ENCODE measurements around the gene HOXC9. TPM values are rescaled to one million over a fixed set of nuclear protein-coding genes. Genes with fewer than 3 reads are reported as not detected.

HOXC9 gene
- total RNA-seq, 1 experiment from 2014 or later = not detected

DNA sequence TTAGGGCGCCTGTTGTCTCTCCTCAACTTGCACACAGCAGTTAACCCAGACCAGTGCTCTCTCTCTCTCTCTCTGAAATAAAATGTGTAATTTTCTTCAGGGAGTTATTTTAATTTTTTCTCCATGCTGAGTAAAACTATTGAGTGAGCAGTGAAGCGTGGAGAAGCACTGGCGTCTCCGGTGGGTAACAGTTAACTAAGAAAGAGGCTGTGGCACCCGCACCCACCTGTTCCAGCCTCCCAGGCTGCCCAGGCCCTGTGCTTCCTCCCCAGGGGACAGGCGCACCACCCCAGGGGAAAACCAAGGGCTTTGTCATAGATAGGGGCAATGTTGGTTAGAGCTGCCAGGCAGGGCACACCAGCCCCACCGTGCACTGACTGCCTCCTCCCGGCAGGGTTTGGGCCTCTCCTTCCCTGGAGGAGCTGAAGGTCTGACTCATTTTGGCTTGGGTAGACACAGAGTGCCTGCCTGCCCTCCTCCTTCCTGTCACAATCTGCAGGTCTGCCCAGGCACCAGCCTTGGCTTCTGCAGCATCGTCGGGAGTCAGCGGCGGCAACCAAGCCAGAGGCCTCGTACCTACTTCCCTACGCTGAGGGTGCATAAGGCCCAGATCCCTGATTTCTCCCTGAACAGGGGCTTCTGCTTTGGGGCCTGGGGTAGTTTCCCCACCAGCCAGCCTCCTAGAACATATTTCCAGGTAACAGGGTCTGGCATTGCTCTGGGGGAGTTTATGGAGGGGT is 36.8 kb downstream of the HOXC9 start:
- Histone ChIP-seq H2AFZ (ENCODE audit: low read length) (no peak overlapping the region), H2AK5ac (ENCODE audit: insufficient read length, low read length) (no peak overlapping the region), H2BK12ac (ENCODE audit: insufficient read length, low read depth, low read length) (no peak overlapping the region), H4K5ac (ENCODE audit: insufficient read length, low read depth, low read length) (no peak overlapping the region), H3K27me3 (ENCODE audit: insufficient read depth, low read length) (peaks cover 99% of the 10 kb centered on the region), H3T11ph (ENCODE audit: low read length) (no peak overlapping the region), H3K23ac (ENCODE audit: insufficient read length, low read depth, low read length) (no peak overlapping the region), H4K20me1 (ENCODE audit: control insufficient read depth, insufficient read depth, insufficient read length) (no peaks in the 10 kb centered on the region), H4K8ac (replicated peaks; ENCODE audit: insufficient read length, low read depth, low read length) (no peak overlapping the region), H3K18ac (ENCODE audit: insufficient read length, low read depth, low read length) (no peak overlapping the region), H3K27ac (ENCODE audit: insufficient read length, low read depth, low read length) (no peak overlapping the region), H3K4me1 (ENCODE audit: insufficient read depth, low read length) (no peaks in the 10 kb centered on the region), H3K4ac (ENCODE audit: low read depth, low read length) (no peak overlapping the region), H3K79me2 (ENCODE audit: insufficient read depth, low read length) (no peaks in the 10 kb centered on the region), H3K9ac (ENCODE audit: extremely low read depth, insufficient read length, low read length) (no peak overlapping the region), H2BK120ac (ENCODE audit: low read depth, low read length, poor library complexity, severe bottlenecking) (no peak overlapping the region), H2BK20ac (ENCODE audit: low read depth, low read length, poor library complexity, severe bottlenecking) (no peak overlapping the region), H3K9me3 (ENCODE audit: control insufficient read depth, low read depth, low read length) (no peaks in the 10 kb centered on the region), H3K56ac (ENCODE audit: insufficient read length, low read depth, low read length) (no peak overlapping the region), H2BK15ac (ENCODE audit: low read depth, low read length) (no peak overlapping the region), H4K91ac (ENCODE audit: insufficient read length, low read depth, low read length) (no peak overlapping the region), H3K4me2 (ENCODE audit: insufficient read depth, insufficient read length, low read length) (no peak overlapping the region), H2BK5ac (ENCODE audit: insufficient read length, low read length) (no peak overlapping the region), H3K14ac (ENCODE audit: insufficient read depth, low read length) (no peak overlapping the region), H3K79me1 (ENCODE audit: insufficient read depth, low read depth, low read length, poor library complexity, severe bottlenecking) (no peaks in the 10 kb centered on the region), H3K23me2 (ENCODE audit: insufficient read length, low read depth, low read length, poor library complexity, severe bottlenecking) (no peaks in the 10 kb centered on the region)
- WGBS (ENCODE audit: extremely low coverage, insufficient read length, low lambda C conversion rate) = no CpG with 5 or more reads among the region's 14 CpGs
- peaks cover 7 to 11% of the 10 kb centered on the region in 2 experiments; a peak in 3 of 5 replicates for H3K9me3 Mint-ChIP-seq
- DNase-seq = no peak
- no peak overlapping the region; a peak in 1 of 5 replicates for H3K4me3 Mint-ChIP-seq
- H3K27ac Mint-ChIP-seq = no peak overlapping the region
- H3K4me1 Mint-ChIP-seq = peaks cover 7 to 16% of the 10 kb centered on the region in 2 experiments
- H3K27me3 Mint-ChIP-seq (ENCODE audit: low read depth) = peaks cover 99% of the 10 kb centered on the region
- no peak for TF ChIP-seq CTCF (conservative IDR thresholded peaks at IDR 0.05)
- peaks cover 0 to 6% (median 0%) of the 10 kb centered on the region in 3 experiments; a peak in 2 of 7 replicates for H3K36me3 Mint-ChIP-seq (ENCODE audit: insufficient read depth in 1 of 3, low read depth in 3 of 3)
